ENCODE data around the gene YIF1A.
A peak's percentile ranks its signal among the peaks of the same experiment; 100 is the strongest.
"Not testable (repeated sequence)": the region's sequence is repeated elsewhere in the genome, so short reads cannot be mapped to it uniquely, and the experiment has no call there.

Gene YIF1A

DNA sequence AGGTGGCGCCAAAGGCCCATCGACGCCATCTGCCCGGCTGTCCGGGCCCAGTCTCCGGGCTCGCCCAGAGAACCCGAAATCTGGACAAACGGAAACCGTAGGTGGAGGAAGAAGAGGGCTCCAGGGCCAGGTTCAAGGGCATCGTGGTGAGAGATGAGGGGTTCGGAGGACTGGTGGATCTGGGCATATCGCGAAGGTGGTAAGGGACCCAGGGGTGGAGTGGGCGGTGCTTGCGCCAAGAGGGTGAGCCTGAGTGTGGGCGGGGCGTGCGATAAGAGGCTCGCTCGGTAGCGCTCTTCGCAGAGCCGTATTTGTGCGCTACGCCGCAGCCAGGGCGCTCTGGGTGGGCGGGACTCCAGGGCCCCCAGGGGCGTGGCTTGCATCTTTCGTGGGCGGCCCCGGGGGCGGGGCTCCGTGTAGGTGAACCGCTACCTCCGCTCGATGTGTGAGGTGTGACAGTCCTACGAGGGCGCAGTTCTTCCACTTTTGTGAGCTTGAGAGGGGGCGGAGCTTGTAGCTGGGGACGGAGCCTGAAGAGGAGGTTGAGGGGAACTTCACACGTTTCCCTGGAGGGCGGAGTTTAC is 23.1 kb upstream of the YIF1A start:
- peak; percentile 99 for DNase-seq (ENCODE audit: low read depth)

DNA sequence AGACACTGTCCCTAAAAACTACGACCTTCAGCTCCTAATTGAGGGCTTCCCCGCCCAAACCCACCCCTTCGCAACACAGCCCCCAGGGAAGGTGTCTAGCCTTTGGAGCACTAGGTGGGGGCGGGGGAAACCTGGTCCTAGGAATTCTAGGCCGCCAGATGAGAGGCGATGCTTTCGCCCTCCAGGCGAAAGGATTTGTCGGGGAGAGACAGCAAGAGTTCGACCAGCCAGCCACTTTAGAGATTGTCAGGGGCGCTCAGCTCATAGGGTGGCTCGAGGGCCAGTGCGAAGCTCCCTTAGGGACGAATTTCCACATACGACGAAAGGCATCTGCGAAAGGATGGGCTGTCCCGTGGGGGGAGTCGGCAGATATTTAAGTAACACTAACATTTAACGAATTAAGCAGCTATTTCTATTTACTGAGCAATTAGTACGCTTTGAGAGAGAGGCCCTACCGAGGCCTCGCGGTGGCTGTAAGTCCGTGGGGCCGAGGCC is 22.6 kb upstream of the YIF1A start:
- DNase-seq (ENCODE audit: low read depth) = no peak

DNA sequence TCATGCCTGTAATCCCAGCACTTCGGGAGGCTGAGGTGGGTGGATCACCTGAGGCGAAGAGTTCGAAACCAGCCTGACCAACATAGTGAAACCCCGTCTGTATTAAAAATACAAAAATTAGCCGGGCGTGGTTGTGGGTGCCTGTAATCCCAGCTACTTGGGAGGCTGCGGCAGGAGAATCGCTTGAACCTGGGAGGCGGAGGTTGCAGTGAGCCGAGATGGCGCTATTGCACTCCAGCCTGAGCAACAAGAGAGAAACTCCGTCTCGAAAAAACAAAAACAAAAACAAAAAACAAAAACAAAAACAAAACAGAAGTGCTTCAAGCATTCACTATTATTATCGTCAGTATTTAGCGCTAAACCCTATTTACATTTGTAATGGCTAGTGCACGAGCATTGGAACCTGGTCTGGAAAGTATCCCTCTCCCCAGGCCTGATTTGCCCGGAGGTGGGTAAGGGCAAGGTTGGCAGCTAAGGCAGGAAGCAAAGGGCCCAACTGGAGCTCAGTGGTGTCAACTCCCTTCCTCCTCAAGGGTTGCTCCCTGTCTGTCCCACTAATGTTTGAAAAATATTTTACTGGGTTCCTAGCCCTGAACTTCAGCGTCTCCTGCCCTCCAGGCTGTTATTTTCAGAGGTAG is 22.0 kb upstream of the YIF1A start:
- DNase-seq (ENCODE audit: low read depth) = not testable (repeated sequence)

DNA sequence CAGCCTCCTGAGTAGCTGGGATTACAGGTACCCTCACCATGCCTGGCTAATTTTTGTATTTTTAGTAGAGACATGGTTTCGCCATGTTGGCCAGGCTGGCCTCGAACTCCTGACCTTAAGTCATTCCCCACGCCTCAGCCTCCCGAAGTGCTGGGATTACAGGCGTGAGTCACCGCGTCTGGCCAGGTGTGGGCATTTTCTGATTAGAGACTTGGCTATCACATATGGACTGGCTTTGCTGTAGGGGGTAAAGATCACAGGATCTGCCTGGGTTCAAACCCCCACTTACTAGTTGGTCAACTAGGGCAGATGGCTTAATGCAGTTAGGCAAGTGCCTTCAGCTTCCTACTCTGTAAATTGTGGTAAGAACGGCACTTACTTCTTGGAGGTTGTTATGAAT is 21.4 kb upstream of the YIF1A start:
- no peak for DNase-seq (ENCODE audit: low read depth)

DNA sequence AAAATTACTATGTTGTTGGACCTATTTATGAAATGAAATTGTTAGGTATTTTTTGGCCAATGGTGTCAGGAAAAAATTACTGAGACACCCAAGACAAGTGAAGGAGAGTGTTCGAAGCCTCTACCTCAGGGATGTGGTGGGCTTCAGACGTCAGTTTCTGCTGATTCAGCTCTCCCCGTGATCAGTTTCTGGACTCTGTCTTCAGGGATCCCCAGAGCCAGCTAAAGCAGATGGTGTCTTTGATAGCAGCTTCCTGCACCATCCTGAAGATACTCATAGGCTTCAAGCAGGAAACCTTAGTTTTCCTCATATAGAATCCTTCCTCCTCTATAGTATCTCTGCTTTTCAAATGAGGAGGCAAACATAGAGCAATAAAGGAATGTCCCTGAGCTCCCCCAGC is 20.5 kb upstream of the YIF1A start:
- no peak for DNase-seq (ENCODE audit: low read depth)

DNA sequence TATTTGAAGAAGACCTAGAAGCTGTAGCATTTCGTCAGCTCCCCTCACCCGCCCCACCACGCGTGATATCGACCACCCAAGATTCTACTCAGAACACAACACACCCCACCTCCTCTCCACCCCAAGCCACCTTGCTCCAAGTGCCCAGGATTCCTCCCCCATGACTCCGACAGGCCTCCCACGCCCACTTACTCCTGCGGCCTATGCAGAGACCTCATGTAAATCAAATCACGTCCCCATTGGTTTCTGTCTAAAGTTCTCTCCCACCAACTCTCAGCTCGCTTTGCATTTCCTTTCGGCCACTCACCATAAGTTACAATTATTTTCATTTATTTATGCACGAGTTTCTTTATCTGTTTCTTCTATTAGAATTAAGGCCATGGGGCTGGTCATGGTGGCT is 13.7 kb upstream of the YIF1A start:
- no peak for DNase-seq (ENCODE audit: low read depth)

DNA sequence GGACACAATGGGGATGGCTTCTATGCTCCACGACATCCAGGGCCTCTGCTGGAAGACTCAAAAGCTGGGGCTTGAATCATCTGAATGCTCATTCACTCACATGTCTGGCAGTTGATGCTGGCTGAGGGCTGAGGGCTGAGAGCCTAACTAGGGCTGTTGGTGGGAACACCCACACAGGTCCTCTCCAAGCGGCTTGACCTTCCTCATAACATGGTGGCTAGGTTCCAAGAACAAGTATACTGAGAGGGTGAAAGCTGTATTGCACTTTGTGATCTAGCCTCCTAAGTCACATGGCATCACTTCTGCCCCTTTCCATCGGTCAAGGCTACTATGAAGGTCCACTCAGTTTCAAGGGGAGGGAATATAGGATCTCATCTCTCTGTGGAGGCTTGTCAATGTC is 10.2 kb upstream of the YIF1A start:
- DNase-seq (ENCODE audit: low read depth) = no peak

DNA sequence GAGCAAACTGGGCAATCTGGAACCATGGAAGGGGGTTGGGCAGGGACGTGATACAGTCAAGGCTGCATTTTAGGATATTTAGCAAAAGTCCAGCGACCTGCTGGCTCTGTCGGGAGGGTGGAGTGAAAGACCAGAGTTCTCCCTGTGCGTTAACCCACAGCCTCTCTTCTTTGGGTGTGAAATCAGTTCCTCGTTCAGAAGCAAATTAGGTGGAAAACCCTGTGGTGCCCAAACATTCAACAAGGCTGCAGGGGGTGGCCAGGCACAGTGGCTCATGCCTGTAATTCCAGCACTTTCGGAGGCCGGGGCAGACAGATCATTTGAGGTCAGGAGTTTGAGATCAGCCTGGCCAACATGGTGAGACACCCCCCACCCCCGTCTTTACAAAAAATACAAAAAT is 8.7 kb upstream of the YIF1A start:
- DNase-seq (ENCODE audit: low read depth) = no peak

DNA sequence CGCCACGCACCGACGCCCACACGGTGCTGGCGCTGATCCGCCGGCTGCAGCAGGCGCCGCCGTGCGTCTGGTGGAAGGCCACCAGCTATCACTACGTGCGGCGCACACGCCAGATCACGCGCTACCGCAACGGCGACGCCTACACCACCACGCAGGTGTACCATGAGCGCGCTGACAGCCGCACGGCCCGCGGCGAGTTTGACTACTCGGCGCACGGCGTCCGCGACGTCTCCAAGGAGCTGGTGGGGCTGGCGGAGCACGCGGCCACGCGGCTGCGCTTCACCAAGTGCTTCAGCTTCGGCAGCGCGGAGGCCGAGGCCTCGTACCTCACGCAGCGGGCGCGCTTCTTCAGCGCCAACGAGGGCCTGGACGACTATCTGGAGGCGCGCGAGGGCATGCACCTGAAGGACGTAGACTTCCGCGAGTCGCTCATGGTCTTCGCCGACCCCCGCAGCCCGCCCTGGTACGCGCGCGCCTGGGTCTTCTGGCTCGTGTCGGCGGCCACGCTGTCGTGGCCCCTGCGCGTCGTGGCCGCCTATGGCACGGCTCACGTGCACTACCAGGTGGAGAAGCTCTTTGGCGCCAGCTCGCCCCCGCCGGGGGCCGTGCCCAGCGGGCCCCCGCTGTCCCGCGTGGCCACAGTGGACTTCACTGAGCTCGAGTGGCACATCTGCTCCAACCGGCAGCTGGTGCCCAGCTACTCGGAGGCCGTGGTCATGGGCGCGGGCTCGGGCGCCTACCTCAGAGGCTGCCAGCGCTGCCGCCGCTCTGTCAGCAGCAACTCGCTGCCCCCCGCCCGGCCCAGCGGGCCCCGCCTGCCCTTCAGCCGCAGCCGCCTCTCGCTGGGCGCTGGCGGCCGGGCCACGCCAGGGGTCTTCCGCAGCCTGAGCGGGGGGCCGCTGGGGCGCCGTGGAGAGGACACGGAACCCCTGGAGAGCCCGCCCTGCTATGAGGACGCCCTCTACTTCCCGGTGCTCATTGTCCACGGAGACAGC is 6.0 kb upstream of the YIF1A start:
- DNase-seq (ENCODE audit: low read depth) = no peak

DNA sequence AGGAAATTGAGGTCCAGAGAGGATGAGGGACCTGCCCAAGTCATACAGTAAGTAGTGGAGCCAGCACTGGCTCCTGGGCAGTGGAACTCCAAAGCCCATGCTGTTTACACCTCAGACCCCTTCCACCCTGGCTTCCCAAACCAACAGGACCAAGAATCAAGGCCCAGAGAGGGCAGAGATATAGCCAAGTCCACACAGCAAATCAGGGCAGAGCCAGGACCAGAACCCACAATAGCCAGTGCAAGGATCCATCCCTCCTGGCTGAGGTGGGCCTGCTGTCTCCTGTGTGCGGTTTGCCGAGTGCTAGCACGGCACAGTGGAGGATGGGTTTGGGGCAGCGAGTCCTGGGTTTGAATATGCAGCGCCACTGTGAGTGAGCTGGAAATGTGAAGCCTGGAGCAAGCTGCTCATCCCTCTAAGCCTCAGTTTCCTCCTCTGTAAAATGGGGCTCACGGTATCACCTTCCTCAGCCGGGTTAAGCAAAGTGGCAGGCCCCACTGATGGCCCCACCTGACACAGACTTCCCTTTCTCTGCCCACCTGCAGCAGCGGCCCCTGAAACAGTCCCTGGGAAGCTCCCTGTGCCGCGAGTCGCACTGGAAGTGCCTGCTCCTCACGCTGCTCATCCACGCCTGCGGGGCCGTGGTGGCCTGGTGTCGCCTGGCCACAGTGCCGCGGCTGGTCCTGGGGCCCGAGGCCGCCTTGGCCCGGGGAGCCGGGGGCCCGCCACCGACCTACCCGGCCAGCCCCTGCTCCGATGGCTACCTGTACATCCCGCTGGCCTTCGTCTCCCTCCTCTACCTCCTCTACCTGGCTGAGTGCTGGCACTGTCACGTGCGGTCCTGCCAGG is 5.1 kb upstream of the YIF1A start:
- no peak for DNase-seq (ENCODE audit: low read depth)

DNA sequence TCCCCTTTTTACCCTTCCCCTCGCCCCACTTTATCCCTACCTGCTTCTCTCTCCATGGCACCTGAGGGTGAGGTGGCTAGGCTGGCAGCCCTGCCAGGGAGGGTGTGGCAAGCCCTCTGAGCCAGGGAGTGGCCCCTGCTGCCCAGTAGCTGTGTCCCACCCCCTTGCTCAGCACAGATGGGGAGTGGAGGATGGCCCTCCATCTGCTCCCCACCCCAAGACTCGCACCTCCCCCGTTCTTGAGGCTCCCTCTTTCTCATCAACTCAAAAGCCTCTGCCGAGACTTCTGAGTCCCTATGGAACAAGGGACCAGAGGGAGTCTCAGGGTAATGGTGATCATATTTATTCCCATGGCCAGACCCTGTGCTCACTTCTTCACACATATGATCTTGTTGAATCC is 4.4 kb upstream of the YIF1A start:
- no peak for DNase-seq (ENCODE audit: low read depth)

DNA sequence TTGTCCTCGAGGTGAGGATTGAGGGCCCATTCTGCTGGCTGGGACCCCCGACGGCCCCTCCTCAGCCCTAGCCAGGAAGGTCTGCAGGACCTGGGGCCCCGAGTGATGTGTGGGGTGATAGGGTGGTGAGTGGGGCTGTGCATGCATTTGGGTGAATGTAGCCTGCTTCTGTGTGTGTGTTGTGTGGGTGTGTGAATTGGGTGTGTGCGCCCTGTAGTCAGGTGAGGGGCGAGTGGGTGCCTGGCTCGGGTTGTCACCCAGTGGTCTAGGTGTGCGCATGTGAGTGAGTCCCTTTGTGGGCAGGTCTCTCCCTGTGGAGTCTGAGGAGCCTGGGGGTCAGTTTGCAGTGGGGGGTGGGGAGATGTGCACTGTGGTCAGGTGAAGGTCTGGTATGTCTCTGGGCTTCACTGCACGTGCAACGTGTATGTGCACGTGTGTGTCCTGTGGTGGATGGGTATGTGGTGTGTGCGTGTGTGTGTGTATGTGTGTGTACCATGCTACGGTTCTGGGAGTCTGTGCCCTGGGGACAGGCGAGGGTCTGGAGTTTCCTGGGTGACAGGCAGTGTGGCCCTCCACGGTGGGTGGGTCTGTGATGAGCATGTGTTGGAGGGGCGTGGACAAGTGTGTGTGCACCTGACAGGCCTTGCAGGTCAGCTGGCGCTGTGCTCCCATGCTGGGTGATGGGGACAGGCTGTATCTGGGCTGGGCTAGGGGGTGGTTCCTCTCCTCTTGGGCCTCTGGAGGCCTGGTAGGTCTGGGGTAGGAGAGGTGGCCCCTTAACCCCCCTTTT is 3.8 kb upstream of the YIF1A start:
- no peak for DNase-seq (ENCODE audit: low read depth)

DNA sequence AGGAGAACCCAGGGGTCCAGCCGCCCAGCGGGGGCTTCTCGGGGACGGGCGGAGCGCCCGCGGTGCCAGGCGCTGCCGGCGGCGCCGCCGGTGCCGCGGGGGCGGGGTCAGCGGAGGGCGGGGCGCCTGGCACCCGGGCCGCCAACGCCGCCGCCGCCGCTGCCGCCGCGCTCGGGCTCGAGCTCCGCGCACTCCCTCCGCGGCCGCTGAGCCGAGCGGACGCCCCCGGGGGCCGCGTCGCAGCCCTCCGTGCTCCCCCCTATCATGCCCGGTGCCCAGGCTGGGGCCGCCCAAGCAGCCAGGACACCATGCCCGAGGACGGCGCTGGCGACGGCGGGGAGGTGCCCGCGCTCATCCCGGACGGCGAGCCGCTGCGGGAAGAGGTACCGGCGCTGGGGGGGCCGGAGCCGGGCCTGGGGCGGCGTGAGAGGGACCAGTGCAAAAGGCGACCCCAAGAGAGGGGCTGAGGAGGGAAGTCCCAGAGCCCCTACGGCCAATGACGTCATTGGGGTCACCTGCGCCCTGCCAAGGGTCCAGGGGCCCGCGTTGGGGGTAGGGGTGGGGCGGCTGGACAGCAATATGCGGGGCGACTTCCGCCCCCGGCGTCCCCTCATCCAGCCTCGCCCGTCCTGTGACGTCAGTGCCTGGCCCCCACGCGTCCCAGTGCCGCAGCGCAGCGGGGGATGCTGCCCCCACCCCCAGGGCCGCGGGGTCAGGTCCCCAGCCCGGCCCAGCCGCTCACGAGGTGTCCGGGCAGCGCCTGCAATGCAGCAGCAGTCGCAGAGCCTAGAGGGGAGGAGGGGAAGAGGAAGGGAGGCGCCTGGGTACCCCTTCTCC is 3.0 kb upstream of the YIF1A start, which contains the start of gene TMEM151A:
TSS of gene TMEM151A (plus strand) at position 189 of the 837 bp plus-strand sequence. CDS start at position 309, 120 bp downstream.
- DNase-seq (ENCODE audit: low read depth) = no peak

DNA sequence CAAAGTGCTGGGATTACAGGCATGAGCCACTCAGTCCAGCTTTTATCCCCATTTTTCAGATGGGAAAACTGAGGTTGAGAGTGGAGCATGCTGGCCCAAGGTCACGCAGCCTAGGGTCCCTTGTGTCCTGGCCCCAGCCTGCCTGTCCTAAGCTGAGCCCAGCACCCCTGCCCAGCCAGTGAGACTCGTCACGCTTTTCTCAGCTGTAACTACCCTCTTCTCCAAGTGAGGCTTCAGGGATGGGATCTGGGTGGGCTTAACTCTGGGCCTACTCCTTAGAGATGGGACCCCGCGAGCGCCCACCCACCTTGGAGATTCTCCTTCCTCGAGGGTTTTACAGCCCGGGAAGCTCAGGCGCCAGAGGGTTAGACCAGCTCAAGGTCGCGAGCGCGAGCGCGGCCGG is 2.4 kb upstream of the YIF1A start:
- no peak for DNase-seq (ENCODE audit: low read depth)

DNA sequence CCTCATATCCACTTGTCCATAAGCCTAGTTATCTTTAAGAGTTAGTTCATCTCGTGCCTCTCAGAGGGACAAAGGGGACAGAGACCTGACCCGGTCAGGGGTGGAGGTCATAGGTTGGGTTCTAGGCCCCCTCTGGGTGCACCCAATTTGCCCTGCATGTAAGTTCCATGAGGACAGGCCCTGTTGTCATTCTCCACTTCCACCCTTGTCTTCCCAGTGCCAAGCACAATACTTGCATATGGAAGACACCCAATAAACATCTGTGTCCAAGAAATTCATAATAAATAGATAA is 1.3 kb upstream of the YIF1A start:
- DNase-seq (ENCODE audit: low read depth) = no peak

DNA sequence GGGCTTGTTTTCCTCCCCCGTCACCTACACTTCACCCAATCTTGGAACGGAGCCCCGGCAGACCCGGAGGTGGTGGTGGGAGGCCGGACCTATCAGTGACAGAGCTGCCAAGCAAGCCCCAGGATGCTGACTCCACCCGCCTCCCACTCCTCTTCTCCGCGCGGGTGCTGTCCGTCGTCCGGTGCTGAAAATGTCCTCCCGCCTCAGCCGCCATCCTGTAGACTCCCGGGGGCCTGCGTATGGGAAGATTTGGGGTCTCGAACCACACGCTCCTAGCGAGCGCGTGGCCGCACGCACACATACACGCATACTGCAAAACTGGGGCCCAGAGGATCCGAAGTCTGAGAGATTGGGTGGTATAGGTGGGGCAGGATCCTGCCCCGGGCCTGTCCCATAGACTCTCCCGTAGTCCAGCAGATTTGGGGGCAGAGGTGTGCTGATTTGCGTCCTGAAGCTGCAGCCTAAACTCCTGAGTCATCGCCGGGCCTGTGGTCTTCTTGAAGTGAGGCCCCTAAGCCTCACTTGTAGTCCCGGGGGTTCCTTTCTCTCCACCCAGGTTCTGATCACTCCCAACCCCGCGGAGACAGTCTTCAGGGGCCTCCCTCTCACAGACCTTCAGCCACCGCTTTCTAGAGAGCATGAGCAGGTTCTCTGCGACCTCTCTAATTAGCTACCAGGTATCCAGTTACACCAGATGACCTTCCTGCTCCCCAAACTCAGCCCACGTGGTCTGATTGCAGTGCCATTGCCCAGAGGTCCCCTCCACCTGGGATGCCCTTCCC is 796 bp upstream of the YIF1A start:
- peak; percentile 69 for DNase-seq (ENCODE audit: low read depth)

DNA sequence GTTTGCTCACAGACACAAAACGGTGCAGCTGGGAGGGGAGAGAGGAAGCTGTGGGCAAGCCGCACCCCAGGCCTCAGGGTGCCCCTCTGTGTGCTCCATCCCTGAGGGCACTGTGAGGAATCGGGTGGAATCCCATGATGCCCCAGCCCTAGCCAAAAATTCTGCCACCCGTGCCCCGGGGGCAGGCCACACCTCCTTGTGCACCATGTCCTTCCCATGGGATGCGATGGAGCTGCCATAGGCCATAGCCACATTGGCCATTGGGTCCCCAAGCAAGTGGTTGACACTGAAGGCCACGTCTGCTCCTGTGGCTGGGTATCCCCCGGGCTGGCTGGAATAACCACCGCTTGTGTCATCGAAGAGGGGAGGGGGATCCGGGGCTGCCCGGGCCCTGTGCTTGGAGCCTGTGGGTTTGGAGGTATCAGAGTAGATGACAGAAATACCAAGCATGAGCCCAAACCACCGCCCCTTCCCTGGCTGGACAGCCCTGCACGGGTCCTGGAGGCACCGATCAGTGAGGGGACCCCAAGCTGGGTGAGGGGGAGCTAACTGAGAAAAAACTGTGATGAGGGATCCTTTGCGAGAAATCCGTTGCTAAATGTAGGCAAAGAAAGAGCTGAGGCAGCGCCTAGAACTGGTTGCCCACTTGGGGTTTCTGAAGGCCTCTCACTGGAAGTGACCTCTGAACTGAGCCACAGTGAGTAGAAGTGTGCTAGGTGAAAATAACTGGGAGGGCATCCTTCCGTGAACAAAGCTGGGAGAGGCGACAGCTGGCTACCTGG is 863 bp downstream of the YIF1A start:
- DNase-seq (ENCODE audit: low read depth) = no peak

DNA sequence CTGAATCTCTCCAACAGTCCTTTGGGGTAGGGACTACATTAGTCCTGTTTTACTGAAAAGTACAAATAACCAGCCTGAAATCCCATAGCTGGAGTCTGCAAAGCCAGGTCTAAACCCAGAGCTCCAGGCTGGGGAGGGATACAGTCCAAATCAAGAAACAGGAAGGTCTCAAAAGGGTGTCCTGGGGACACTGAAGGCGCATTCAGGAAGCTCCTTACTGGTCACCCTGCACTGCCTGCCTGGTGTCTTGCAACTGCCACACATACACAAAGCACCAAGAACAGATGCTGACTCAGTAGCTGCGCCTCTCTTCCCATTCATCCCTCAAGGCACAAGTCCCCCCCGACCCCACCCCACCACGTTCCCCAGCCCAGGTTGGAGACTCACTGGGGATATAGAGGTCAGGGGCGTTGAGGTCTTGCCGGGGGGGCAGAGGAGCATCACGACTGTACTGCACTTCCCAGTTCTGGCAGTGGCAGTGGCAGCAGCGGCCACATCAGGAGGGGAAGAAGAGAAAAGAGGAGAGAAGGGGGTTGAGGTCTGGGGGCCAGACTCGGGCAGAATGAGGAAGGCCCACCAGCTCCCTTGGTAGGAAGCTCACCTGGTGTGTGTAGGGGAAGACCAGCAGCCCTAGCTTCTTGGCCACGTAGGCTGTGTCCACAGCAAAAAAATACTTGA is 1.6 kb downstream of the YIF1A start:
- no peak for DNase-seq (ENCODE audit: low read depth)

All from stimulated activated CD4-positive, alpha-beta T cell treated with anti-CD3 and anti-CD28 coated beads, Interleukin-2, amount 100 ng/mL, for 4 hours (primary cell).